Measurements from ENCODE around the gene NAV2.

The NAV2 gene

GRCh38 chr11:19785265-19785664, 72.6 kb downstream of the NAV2 start:
- DNase-seq = no peak
- TF ChIP-seq CTCF (IDR thresholded peaks at IDR 0.05) = no peak
- H3K4me3 ChIP-seq = no peak overlapping the region
- H3K9me3 ChIP-seq = no peaks in the 10 kb centered on the region
- H3K36me3 ChIP-seq = no peaks in the 10 kb centered on the region
- H3K4me1 ChIP-seq = peaks cover 9 to 44% (median 20%) of the 10 kb centered on the region in 4 donors
- no peak overlapping the region for H3K27ac ChIP-seq
- H3K27me3 ChIP-seq = no peaks in the 10 kb centered on the region
- intact Hi-C loops (cut with DNase I; ENCODE audit: low total_unique reads) = no loop called here

GRCh38 chr11:19786644-19787043, 74.0 kb downstream of the NAV2 start:
- H3K27me3 ChIP-seq = no peaks in the 10 kb centered on the region
- no peak overlapping the region for H3K4me3 ChIP-seq
- H3K4me1 ChIP-seq = peaks cover 9 to 55% (median 31%) of the 10 kb centered on the region in 4 donors
- H3K9me3 ChIP-seq = no peaks in the 10 kb centered on the region
- no peak overlapping the region for H3K27ac ChIP-seq
- peaks cover 0 to 6% (median 4%) of the 10 kb centered on the region in 3 donors for H3K36me3 ChIP-seq
- intact Hi-C loops (cut with DNase I; ENCODE audit: low total_unique reads) = no loop called here
- DNase-seq = no peak
- TF ChIP-seq CTCF (IDR thresholded peaks at IDR 0.05) = no peak

GRCh38 chr11:19788435-19788834, 75.8 kb downstream of the NAV2 start:
- H3K36me3 ChIP-seq = peaks cover 0 to 11% (median 5%) of the 10 kb centered on the region in 3 donors
- no peaks in the 10 kb centered on the region for H3K27me3 ChIP-seq
- H3K4me1 ChIP-seq = peaks cover 9 to 69% (median 40%) of the 10 kb centered on the region in 4 donors
- no peaks in the 10 kb centered on the region for H3K9me3 ChIP-seq
- no peak overlapping the region for H3K4me3 ChIP-seq
- H3K27ac ChIP-seq = no peak overlapping the region
- DNase-seq = no peak
- no peak for TF ChIP-seq CTCF (IDR thresholded peaks at IDR 0.05)
- intact Hi-C loops (cut with DNase I; ENCODE audit: low total_unique reads) = no loop called here

- intact Hi-C loops (cut with DNase I; ENCODE audit: low total_unique reads) = no loop called here
- no peak for DNase-seq
- Histone ChIP-seq H3K4me3 (no peak overlapping the region), H3K27ac (peak overlapping the region in 1 of 2 donors; percentile 26), H3K4me1 (peaks cover 9 to 77% (median 44%) of the 10 kb centered on the region in 4 donors), H3K36me3 (peaks cover 0 to 11% (median 5%) of the 10 kb centered on the region in 3 donors), H3K27me3 (no peaks in the 10 kb centered on the region), H3K9me3 (no peaks in the 10 kb centered on the region)
- TF ChIP-seq CTCF (IDR thresholded peaks at IDR 0.05) = no peak
Observed at GRCh38 chr11:19789245-19789644, 76.6 kb downstream of the NAV2 start.

- no peak for TF ChIP-seq CTCF (IDR thresholded peaks at IDR 0.05)
- Histone ChIP-seq H3K27me3 (no peaks in the 10 kb centered on the region), H3K27ac (peak overlapping the region in 1 of 2 donors; percentile 26), H3K4me3 (no peak overlapping the region), H3K9me3 (no peaks in the 10 kb centered on the region), H3K36me3 (peaks cover 0 to 11% (median 5%) of the 10 kb centered on the region in 3 donors), H3K4me1 (peaks cover 9 to 85% (median 47%) of the 10 kb centered on the region in 4 donors)
- intact Hi-C loops (cut with DNase I; ENCODE audit: low total_unique reads) = no loop called here
- no peak for DNase-seq
Observed at GRCh38 chr11:19789835-19790710, 77.4 kb downstream of the NAV2 start.
